Erythroblast (primary cell): Measurements from ENCODE around the gene LCT.

Source experiments
- GATA1 ChIP-seq: IDR thresholded peaks from 2 replicates; pipeline ENCODE4 v1.6.1; 2011; ENCODE audit warnings: low read depth, mild to moderate bottlenecking, control low read depth, low read length, moderate library complexity
- POLR2A ChIP-seq: IDR thresholded peaks from 2 replicates; pipeline ENCODE4 v1.6.1; 2011; ENCODE audit warnings: mild to moderate bottlenecking, low read length

GRCh38 chr2:135831180-135831812 is 5.7 kb downstream of the LCT start:
- TF ChIP-seq POLR2A (no peak), GATA1 (no peak)
